ENCODE results near the gene TRPM1. TPM values are rescaled to one million over a fixed set of nuclear protein-coding genes. Genes with fewer than 3 reads are reported as not detected.

TRPM1 gene
- polyA plus RNA-seq, 2 of the 4 experiments (the other 2 are of a cell fraction), result not detected

GRCh38 chr15:31102374-31103342 lies 1.1 kb upstream of the TRPM1 start:
- ATAC-seq (no peak), FAIRE-seq (no peak), DNase-seq (ENCODE audit: low read depth in 1 of 2, low spot score in 1 of 2) (no peak)
- no peak overlapping the region for H3K27ac ChIP-seq
- ChIA-PET POLR2A (no interaction called here), CTCF (interaction anchor here (0.9 to 1.7 kb wide), 4 partner anchors 9 to 27 kb away, joined by 3 to 11 read pairs (median 4); no protein-coding TSS in a partner anchor)
- no peak overlapping the region for H3K4me2 ChIP-seq
- peaks cover 22% of the 10 kb centered on the region; the same call in 2 of the 3 replicates for H3K4me1 ChIP-seq
- no peaks in the 10 kb centered on the region for H3K9me3 ChIP-seq
- no peak for TF ChIP-seq PBX3 (IDR thresholded peaks at IDR 0.05)
- no peak for TF ChIP-seq NR3C1 (IDR thresholded peaks at IDR 0.05)
- no peak for TF ChIP-seq GATA3 (IDR thresholded peaks at IDR 0.05; ENCODE audit: borderline replicate concordance)
- no peak for TF ChIP-seq MAZ (IDR thresholded peaks at IDR 0.05; ENCODE audit: borderline replicate concordance, low read depth, low read length)
- no peak for TF ChIP-seq MYC (IDR thresholded peaks at IDR 0.05; ENCODE audit: borderline replicate concordance, low read length)
- no peak for TF ChIP-seq HOXB13 (CRISPR knock-in tag; IDR thresholded peaks at IDR 0.05; ENCODE audit: low read depth)
- WGBS (ENCODE audit: missing lambda C conversion rate), result 85% methylated on average over 24 of the region's 24 CpGs
- no peak overlapping the region for H3K4me3 ChIP-seq

- 78% methylated on average over 4 of the region's 4 CpGs for WGBS (ENCODE audit: missing lambda C conversion rate)
- Histone ChIP-seq H3K9me3 (no peaks in the 10 kb centered on the region), H3K27ac (no peak overlapping the region), H3K4me1 (peaks cover 22% of the 10 kb centered on the region; the same call in 2 of the 3 replicates), H3K4me3 (no peak overlapping the region), H3K4me2 (no peak overlapping the region)
- POLR2A ChIA-PET, result interaction anchor here (1.3 kb wide), 1 partner anchor 9 kb away, joined by 3 read pairs; no protein-coding TSS in a partner anchor
- CTCF ChIA-PET, result interaction anchor here (0.9 to 1.7 kb wide), 2 partner anchors 9 to 27 kb away, joined by 4 to 11 read pairs; no protein-coding TSS in a partner anchor
- ATAC-seq, result no peak
- no peak for DNase-seq (ENCODE audit: low read depth in 1 of 2, low spot score in 1 of 2)
- TF ChIP-seq ZNF302 (CRISPR knock-in tag; IDR thresholded peaks at IDR 0.05) (no peak), HEYL (CRISPR knock-in tag; IDR thresholded peaks at IDR 0.05) (no peak), RFX5 (IDR thresholded peaks at IDR 0.05) (no peak), ZC3H11A (IDR thresholded peaks at IDR 0.05) (no peak), RNF2 (IDR thresholded peaks at IDR 0.05; ENCODE audit: borderline replicate concordance, low read depth) (no peak)
- no peak for FAIRE-seq
Observed at GRCh38 chr15:31102039-31102321, 455 bp upstream of the TRPM1 start.

DNA sequence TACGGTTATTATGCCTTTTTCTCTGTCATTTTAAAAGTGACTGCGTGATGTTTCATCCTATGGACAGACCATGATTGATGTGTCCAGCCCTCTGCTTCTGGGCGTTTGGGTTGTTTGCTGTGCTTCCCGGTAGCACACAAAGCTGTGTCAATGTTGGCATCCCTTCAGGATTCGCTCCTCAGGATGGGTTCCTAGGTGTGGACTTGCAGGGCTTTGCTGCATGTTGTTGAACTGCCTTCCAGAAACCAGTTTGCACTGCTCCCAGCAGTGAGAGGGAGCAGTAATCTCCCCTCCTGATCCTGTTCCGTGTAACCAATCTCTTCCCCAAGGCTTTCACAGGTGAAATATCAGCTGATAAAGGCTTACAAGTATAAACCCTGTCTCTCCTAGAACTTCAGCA lies 787 bp downstream of the TRPM1 start:
- no peak overlapping the region for H3K4me2 ChIP-seq
- ATAC-seq (no peak), DNase-seq (ENCODE audit: low read depth in 1 of 2, low spot score in 1 of 2) (no peak), FAIRE-seq (no peak)
- no peaks in the 10 kb centered on the region for H3K9me3 ChIP-seq
- ChIA-PET CTCF (interaction anchor here (0.6 to 1.7 kb wide), 5 partner anchors 28 to 264 kb away, joined by 3 to 11 read pairs (median 3); no protein-coding TSS in a partner anchor), POLR2A (interaction anchor here (1.3 kb wide), 1 partner anchor 8 kb away, joined by 3 read pairs; no protein-coding TSS in a partner anchor)
- peaks cover 22% of the 10 kb centered on the region; the same call in 2 of the 3 replicates for H3K4me1 ChIP-seq
- TF ChIP-seq EP300 (IDR thresholded peaks at IDR 0.05), result no peak
- no peak for TF ChIP-seq HEYL (CRISPR knock-in tag; IDR thresholded peaks at IDR 0.05)
- TF ChIP-seq RNF2 (IDR thresholded peaks at IDR 0.05; ENCODE audit: borderline replicate concordance, low read depth), result no peak
- TF ChIP-seq EHMT2 (IDR thresholded peaks at IDR 0.05; ENCODE audit: low read depth), result no peak
- TF ChIP-seq MAZ (IDR thresholded peaks at IDR 0.05; ENCODE audit: borderline replicate concordance, low read depth, low read length), result no peak
- TF ChIP-seq, protein P1, sequence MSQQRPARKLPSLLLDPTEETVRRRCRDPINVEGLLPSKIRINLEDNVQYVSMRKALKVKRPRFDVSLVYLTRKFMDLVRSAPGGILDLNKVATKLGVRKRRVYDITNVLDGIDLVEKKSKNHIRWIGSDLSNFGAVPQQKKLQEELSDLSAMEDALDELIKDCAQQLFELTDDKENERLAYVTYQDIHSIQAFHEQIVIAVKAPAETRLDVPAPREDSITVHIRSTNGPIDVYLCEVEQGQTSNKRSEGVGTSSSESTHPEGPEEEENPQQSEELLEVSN (IDR thresholded peaks at IDR 0.05; ENCODE audit: borderline replicate concordance, low read depth), result no peak
- TF ChIP-seq FOSB (CRISPR knock-in tag; IDR thresholded peaks at IDR 0.05), result no peak
- TF ChIP-seq NR3C1 (IDR thresholded peaks at IDR 0.05), result no peak
- no peak for TF ChIP-seq NPAS2 (CRISPR knock-in tag; IDR thresholded peaks at IDR 0.05; ENCODE audit: borderline replicate concordance)
- no peak for TF ChIP-seq FOXS1 (CRISPR knock-in tag; IDR thresholded peaks at IDR 0.05)
- TF ChIP-seq GATA3 (IDR thresholded peaks at IDR 0.05; ENCODE audit: borderline replicate concordance), result no peak
- no peak for TF ChIP-seq POLR2AphosphoS2 (conservative IDR thresholded peaks at IDR 0.05; ENCODE audit: low read length)
- TF ChIP-seq HOXA7 (CRISPR knock-in tag; IDR thresholded peaks at IDR 0.05), result no peak
- TF ChIP-seq JUNB (IDR thresholded peaks at IDR 0.05), result no peak
- TF ChIP-seq, protein P2, sequence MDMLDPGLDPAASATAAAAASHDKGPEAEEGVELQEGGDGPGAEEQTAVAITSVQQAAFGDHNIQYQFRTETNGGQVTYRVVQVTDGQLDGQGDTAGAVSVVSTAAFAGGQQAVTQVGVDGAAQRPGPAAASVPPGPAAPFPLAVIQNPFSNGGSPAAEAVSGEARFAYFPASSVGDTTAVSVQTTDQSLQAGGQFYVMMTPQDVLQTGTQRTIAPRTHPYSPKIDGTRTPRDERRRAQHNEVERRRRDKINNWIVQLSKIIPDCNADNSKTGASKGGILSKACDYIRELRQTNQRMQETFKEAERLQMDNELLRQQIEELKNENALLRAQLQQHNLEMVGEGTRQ (IDR thresholded peaks at IDR 0.05), result no peak
- TF ChIP-seq SMC3 (IDR thresholded peaks at IDR 0.05), result no peak
- TF ChIP-seq EHF (CRISPR knock-in tag; IDR thresholded peaks at IDR 0.05), result no peak
- TF ChIP-seq ATOH8 (CRISPR knock-in tag; IDR thresholded peaks at IDR 0.05; ENCODE audit: low read depth), result no peak
- no peak for TF ChIP-seq CBX8 (IDR thresholded peaks at IDR 0.05)
- TF ChIP-seq, protein P3, sequence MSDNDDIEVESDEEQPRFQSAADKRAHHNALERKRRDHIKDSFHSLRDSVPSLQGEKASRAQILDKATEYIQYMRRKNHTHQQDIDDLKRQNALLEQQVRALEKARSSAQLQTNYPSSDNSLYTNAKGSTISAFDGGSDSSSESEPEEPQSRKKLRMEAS (IDR thresholded peaks at IDR 0.05), result no peak
- WGBS (ENCODE audit: missing lambda C conversion rate), result 58% methylated on average over 6 of the region's 6 CpGs
- H3K27ac ChIP-seq, result no peak overlapping the region
- H3K4me3 ChIP-seq, result no peak overlapping the region
